NB4 (cell line): ENCODE measurements around the gene LGR4.

Source experiments
- CTCF ChIP-seq: IDR thresholded peaks from one replicate; pipeline ENCODE4 v1.5.1; 2012; ENCODE audit warnings: low read depth, low read length
- MAX ChIP-seq: IDR thresholded peaks from 2 replicates; pipeline ENCODE4 v1.6.1; 2011; ENCODE audit warnings: low read depth, low read length
- POLR2A ChIP-seq: IDR thresholded peaks from 2 replicates; pipeline ENCODE4 v1.6.1; 2011; ENCODE audit warnings: mild to moderate bottlenecking; ENCODE audit not compliant: insufficient read length; ENCODE audit errors: extremely low read depth

DNA sequence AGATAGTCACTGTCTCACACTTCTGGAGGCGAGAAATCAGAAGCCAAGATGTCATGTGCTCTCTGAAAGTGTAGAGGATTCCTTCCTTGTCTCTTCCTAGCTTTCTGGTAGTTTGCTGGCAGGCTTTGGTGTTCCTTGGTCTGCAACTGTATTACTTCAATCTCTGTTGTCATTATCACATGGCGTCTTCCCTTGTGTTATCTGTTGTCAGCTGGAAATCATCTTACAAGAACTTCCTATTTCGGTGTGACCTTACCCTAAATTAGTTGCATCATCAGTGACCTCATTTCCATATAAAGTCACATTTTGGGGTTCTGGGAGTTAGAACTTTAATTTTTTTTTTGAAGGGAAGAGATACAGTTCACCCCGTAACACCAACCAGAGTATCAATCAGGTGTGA lies 37.3 kb upstream of the LGR4 start:
- TF ChIP-seq MAX (no peak), CTCF (no peak), POLR2A (no peak)
